ENCODE data around the gene PDXDC1.
A peak's percentile ranks its signal among the peaks of the same experiment; 100 is the strongest.
"Not testable (repeated sequence)": the region's sequence is repeated elsewhere in the genome, so short reads cannot be mapped to it uniquely, and the experiment has no call there.

PDXDC1 gene

GRCh38 chr16:14989291-14990281 is 14.8 kb downstream of the PDXDC1 start:
- not testable (repeated sequence) for H3K9me3 Mint-ChIP-seq, H3K27ac Mint-ChIP-seq, H3K27me3 Mint-ChIP-seq, H3K4me3 Mint-ChIP-seq
- peaks cover 47% of the 10 kb centered on the region for H3K4me1 Mint-ChIP-seq
- peaks cover 29% of the 10 kb centered on the region for H3K36me3 Mint-ChIP-seq

- peaks cover 53% of the 10 kb centered on the region for H3K4me1 Mint-ChIP-seq
- H3K9me3 Mint-ChIP-seq, H3K27me3 Mint-ChIP-seq: not testable (repeated sequence)
Observed at GRCh38 chr16:14993277-14994151, 18.7 kb downstream of the PDXDC1 start.

GRCh38 chr16:14996702-14997101 is 21.9 kb downstream of the PDXDC1 start:
- H3K27ac Mint-ChIP-seq, H3K4me3 Mint-ChIP-seq, H3K27me3 Mint-ChIP-seq, H3K9me3 Mint-ChIP-seq: not testable (repeated sequence)
- Mint-ChIP-seq H3K4me1 (peaks cover 40% of the 10 kb centered on the region), H3K36me3 (peaks cover 11% of the 10 kb centered on the region)

More at GRCh38 chr16:14993277-14994151, 18.7 kb downstream of the PDXDC1 start:
- H3K27ac Mint-ChIP-seq, H3K4me3 Mint-ChIP-seq: not testable (repeated sequence)
- peaks cover 19% of the 10 kb centered on the region for H3K36me3 Mint-ChIP-seq

GRCh38 chr16:14998300-14998699 is 23.5 kb downstream of the PDXDC1 start:
- H3K27ac Mint-ChIP-seq, H3K9me3 Mint-ChIP-seq, H3K27me3 Mint-ChIP-seq, H3K36me3 Mint-ChIP-seq, H3K4me3 Mint-ChIP-seq: not testable (repeated sequence)
- H3K4me1 Mint-ChIP-seq = peaks cover 29% of the 10 kb centered on the region

- H3K27me3 Mint-ChIP-seq, H3K27ac Mint-ChIP-seq, H3K4me3 Mint-ChIP-seq, H3K36me3 Mint-ChIP-seq, H3K9me3 Mint-ChIP-seq: not testable (repeated sequence)
- H3K4me1 Mint-ChIP-seq = peaks cover 17% of the 10 kb centered on the region
Observed at GRCh38 chr16:14999845-15000244, 25.0 kb downstream of the PDXDC1 start.

- not testable (repeated sequence) for H3K4me1 Mint-ChIP-seq, H3K36me3 Mint-ChIP-seq, H3K4me3 Mint-ChIP-seq, H3K27me3 Mint-ChIP-seq, H3K9me3 Mint-ChIP-seq, H3K27ac Mint-ChIP-seq
Observed at GRCh38 chr16:15002448-15002847, 27.6 kb downstream of the PDXDC1 start.

- H3K27ac Mint-ChIP-seq = not testable (repeated sequence)
Observed at GRCh38 chr16:15005357-15006132, 30.7 kb downstream of the PDXDC1 start.

GRCh38 chr16:15008647-15009046 is 33.8 kb downstream of the PDXDC1 start:
- not testable (repeated sequence) for H3K9me3 Mint-ChIP-seq, H3K4me3 Mint-ChIP-seq, H3K27ac Mint-ChIP-seq, H3K27me3 Mint-ChIP-seq
- H3K4me1 Mint-ChIP-seq = peaks cover 38% of the 10 kb centered on the region
- peaks cover 20% of the 10 kb centered on the region for H3K36me3 Mint-ChIP-seq

More at GRCh38 chr16:15005357-15006132, 30.7 kb downstream of the PDXDC1 start:
- not testable (repeated sequence) for H3K9me3 Mint-ChIP-seq, H3K4me1 Mint-ChIP-seq, H3K27me3 Mint-ChIP-seq, H3K4me3 Mint-ChIP-seq
- H3K36me3 Mint-ChIP-seq = peaks cover 14% of the 10 kb centered on the region

- not testable (repeated sequence) for H3K27me3 Mint-ChIP-seq, H3K9me3 Mint-ChIP-seq
- Mint-ChIP-seq H3K36me3 (peaks cover 21% of the 10 kb centered on the region), H3K27ac (peak overlapping the region; percentile 46), H3K4me1 (peaks cover 61% of the 10 kb centered on the region), H3K4me3 (peak overlapping the region; percentile 33)
Observed at GRCh38 chr16:15012941-15013340, 38.1 kb downstream of the PDXDC1 start.

- H3K36me3 Mint-ChIP-seq = peaks cover 22% of the 10 kb centered on the region
- not testable (repeated sequence) for H3K27me3 Mint-ChIP-seq, H3K27ac Mint-ChIP-seq, H3K4me3 Mint-ChIP-seq, H3K9me3 Mint-ChIP-seq
- peaks cover 56% of the 10 kb centered on the region for H3K4me1 Mint-ChIP-seq
Observed at GRCh38 chr16:15015671-15016070, 40.8 kb downstream of the PDXDC1 start.

- peak overlapping the region; percentile 83 for H3K27ac Mint-ChIP-seq
- peaks cover 17% of the 10 kb centered on the region for H3K36me3 Mint-ChIP-seq
- not testable (repeated sequence) for H3K9me3 Mint-ChIP-seq, H3K4me3 Mint-ChIP-seq, H3K27me3 Mint-ChIP-seq
- H3K4me1 Mint-ChIP-seq = peaks cover 49% of the 10 kb centered on the region
Observed at GRCh38 chr16:15016354-15016753, 41.5 kb downstream of the PDXDC1 start.

- H3K9me3 Mint-ChIP-seq, H3K4me3 Mint-ChIP-seq: not testable (repeated sequence)
- H3K27ac Mint-ChIP-seq = peak overlapping the region; percentile 85
Observed at GRCh38 chr16:15016951-15017580, 42.2 kb downstream of the PDXDC1 start.

GRCh38 chr16:15021429-15021828 is 46.6 kb downstream of the PDXDC1 start:
- H3K27ac Mint-ChIP-seq, H3K4me3 Mint-ChIP-seq: not testable (repeated sequence)

More at GRCh38 chr16:15016951-15017580, 42.2 kb downstream of the PDXDC1 start:
- Mint-ChIP-seq H3K4me1 (peaks cover 48% of the 10 kb centered on the region), H3K36me3 (peaks cover 16% of the 10 kb centered on the region)
- H3K27me3 Mint-ChIP-seq = not testable (repeated sequence)

GRCh38 chr16:15022194-15022593 is 47.4 kb downstream of the PDXDC1 start:
- Mint-ChIP-seq H3K27ac (peak overlapping the region; percentile 57), H3K4me1 (peaks cover 18% of the 10 kb centered on the region), H3K36me3 (peaks cover 19% of the 10 kb centered on the region)
- not testable (repeated sequence) for H3K9me3 Mint-ChIP-seq, H3K27me3 Mint-ChIP-seq, H3K4me3 Mint-ChIP-seq

More at GRCh38 chr16:15021429-15021828, 46.6 kb downstream of the PDXDC1 start:
- peaks cover 23% of the 10 kb centered on the region for H3K4me1 Mint-ChIP-seq
- H3K27me3 Mint-ChIP-seq, H3K9me3 Mint-ChIP-seq: not testable (repeated sequence)
- H3K36me3 Mint-ChIP-seq = peaks cover 22% of the 10 kb centered on the region

Data from activated naive CD4-positive, alpha-beta T cell treated with anti-CD3 and anti-CD28 coated beads, Interleukin-2, amount 50 U/mL, for 24 hours (primary cell).